ENCODE data around the gene SMARCC1.
A peak's percentile ranks its signal among the peaks of the same experiment; 100 is the strongest.
"Not testable (repeated sequence)": the region's sequence is repeated elsewhere in the genome, so short reads cannot be mapped to it uniquely, and the experiment has no call there.

The SMARCC1 gene

GRCh38 chr3:47762233-47762632 is 19.5 kb downstream of the SMARCC1 start:
- DNase-seq = peak; percentile 28

GRCh38 chr3:47761046-47761445 is 20.6 kb downstream of the SMARCC1 start:
- DNase-seq = no peak

- DNase-seq = not testable (repeated sequence)
Measured at GRCh38 chr3:47760207-47760606, 21.5 kb downstream of the SMARCC1 start.

- DNase-seq = no peak
Measured at GRCh38 chr3:47758261-47759025, 23.2 kb downstream of the SMARCC1 start.

- DNase-seq = no peak
Measured at GRCh38 chr3:47752716-47753115, 29.0 kb downstream of the SMARCC1 start.

- not testable (repeated sequence) for DNase-seq
Measured at GRCh38 chr3:47750811-47751354, 30.8 kb downstream of the SMARCC1 start.

GRCh38 chr3:47747558-47747957 is 34.1 kb downstream of the SMARCC1 start:
- no peak for DNase-seq

- no peak for DNase-seq
Measured at GRCh38 chr3:47746264-47746663, 35.4 kb downstream of the SMARCC1 start.

GRCh38 chr3:47743855-47744254 is 37.8 kb downstream of the SMARCC1 start:
- DNase-seq = no peak

- DNase-seq = peak; percentile 65
Measured at GRCh38 chr3:47743352-47743751, 38.3 kb downstream of the SMARCC1 start.

- no peak for DNase-seq
Measured at GRCh38 chr3:47741925-47742324, 39.8 kb downstream of the SMARCC1 start.

- DNase-seq = no peak
Measured at GRCh38 chr3:47732143-47732542, 49.5 kb downstream of the SMARCC1 start.

- DNase-seq = no peak
Measured at GRCh38 chr3:47731061-47731460, 50.6 kb downstream of the SMARCC1 start.

GRCh38 chr3:47722859-47723258 is 58.8 kb downstream of the SMARCC1 start:
- DNase-seq = peak; percentile 92

- DNase-seq = not testable (repeated sequence)
Measured at GRCh38 chr3:47717448-47717847, 64.2 kb downstream of the SMARCC1 start.

GRCh38 chr3:47716656-47717055 is 65.0 kb downstream of the SMARCC1 start:
- DNase-seq = no peak

GRCh38 chr3:47715928-47716327 is 65.8 kb downstream of the SMARCC1 start:
- DNase-seq = no peak

GRCh38 chr3:47714606-47715005 is 67.1 kb downstream of the SMARCC1 start:
- no peak for DNase-seq

- no peak for DNase-seq
Measured at GRCh38 chr3:47713655-47714054, 68.0 kb downstream of the SMARCC1 start.

- DNase-seq = no peak
Measured at GRCh38 chr3:47712398-47712797, 69.3 kb downstream of the SMARCC1 start.

- DNase-seq = no peak
Measured at GRCh38 chr3:47711596-47711995, 70.1 kb downstream of the SMARCC1 start.

- DNase-seq = no peak
Measured at GRCh38 chr3:47705391-47705790, 76.3 kb downstream of the SMARCC1 start.

GRCh38 chr3:47704237-47704612 is 77.5 kb downstream of the SMARCC1 start:
- no peak for DNase-seq

- no peak for DNase-seq
Measured at GRCh38 chr3:47701388-47701787, 80.3 kb downstream of the SMARCC1 start.

GRCh38 chr3:47692158-47692557 is 89.5 kb downstream of the SMARCC1 start:
- no peak for DNase-seq
